ENCODE data around the gene KIF18A.

GRCh38 chr11:28026634-28027290 lies 81.2 kb downstream of the KIF18A start:
- TF ChIP-seq POLR2A (IDR thresholded peaks at IDR 0.05) (no peak), CTCF (IDR thresholded peaks at IDR 0.05 in 8 of 11, conservative IDR thresholded peaks at IDR 0.05 in 3 of 11) (no peak), POLR2AphosphoS5 (IDR thresholded peaks at IDR 0.05) (no peak)
